K562 (cell line): ENCODE results near the gene CTBS. TPM values are rescaled to one million over a fixed set of nuclear protein-coding genes. Genes with fewer than 3 reads are reported as not detected.

Experiments used
- CBX5 ChIP-seq: IDR thresholded peaks from 2 replicates; pipeline ENCODE4 v1.6.1; 2014; ENCODE audit warnings: low read depth, borderline replicate concordance
- FIP1L1 ChIP-seq: fragments of 200-400 bp; formaldehyde crosslinking; IDR thresholded peaks from 2 replicates; pipeline ENCODE4 v1.6.1; 2018; ENCODE audit warnings: mild to moderate bottlenecking, low read depth, low read length; ENCODE audit not compliant: poor library complexity, severe bottlenecking
- KLF10 ChIP-seq: fragments of 250-450 bp; sonication (Bioruptor Pico); IDR thresholded peaks from 2 replicates; pipeline ENCODE4 v1.6.1; 2021; ENCODE audit warnings: matching md5 sums
- LEF1 ChIP-seq: fragments of 450-650 bp; IDR thresholded peaks from 2 replicates; pipeline ENCODE4 v1.6.1; 2016; ENCODE audit warnings: mild to moderate bottlenecking
- MXI1 ChIP-seq: IDR thresholded peaks from 2 replicates; pipeline ENCODE4 v1.6.1; 2011; ENCODE audit warnings: low read depth, mild to moderate bottlenecking, improper control_type of control experiment, low read length
- NFE2L1 ChIP-seq: fragments of 450-650 bp; IDR thresholded peaks from 2 replicates; pipeline ENCODE4 v1.6.1; 2016; ENCODE audit warnings: missing genetic modification characterization, low read depth, mild to moderate bottlenecking, missing compliant biosample characterization, moderate library complexity, borderline replicate concordance
- NR2F6 ChIP-seq: fragments of 450-650 bp; formaldehyde crosslinking; IDR thresholded peaks from 2 replicates; pipeline ENCODE4 v1.4.0; 2020; ENCODE audit warnings: mild to moderate bottlenecking
- PHB2 ChIP-seq: fragments of 450-650 bp; IDR thresholded peaks from 2 replicates; pipeline ENCODE4 v1.6.1; 2017; ENCODE audit warnings: low read depth
- RBFOX2 ChIP-seq: fragments of 200-400 bp; formaldehyde crosslinking; IDR thresholded peaks from 2 replicates; pipeline ENCODE4 v1.6.1; 2017; ENCODE audit warnings: low read depth, mild to moderate bottlenecking, low read length, moderate library complexity
- SMAD1 ChIP-seq: fragments of 150-350 bp; IDR thresholded peaks from 2 replicates; pipeline ENCODE4 v1.6.1; 2014; ENCODE audit warnings: low read length, low read depth; ENCODE audit not compliant: partially characterized antibody
- SPI1 ChIP-seq: IDR thresholded peaks from 2 replicates; pipeline ENCODE4 v1.6.1; 2011; ENCODE audit warnings: low read depth, low read length, control low read depth, borderline replicate concordance
- SRSF9 ChIP-seq: fragments of 200-400 bp; formaldehyde crosslinking; IDR thresholded peaks from 2 replicates; pipeline ENCODE4 v1.6.1; 2017; ENCODE audit warnings: low read depth, low read length, borderline replicate concordance
- YBX1 ChIP-seq: fragments of 450-650 bp; IDR thresholded peaks from 2 replicates; pipeline ENCODE4 v1.7.1; 2016; ENCODE audit warnings: mild to moderate bottlenecking
- ZBTB1 ChIP-seq: sonication (generic); formaldehyde crosslinking; IDR thresholded peaks from 2 replicates; pipeline ENCODE4 v1.8.1; 2023; ENCODE audit warnings: missing genetic modification reagents, low read depth, mild to moderate bottlenecking, borderline replicate concordance
- ZKSCAN1 ChIP-seq: fragments of 150-350 bp; IDR thresholded peaks from 2 replicates; pipeline ENCODE4 v1.6.1; 2016; ENCODE audit warnings: low read depth, low read length
- ZNF75A ChIP-seq: fragments of 450-650 bp; formaldehyde crosslinking; IDR thresholded peaks from 2 replicates; pipeline ENCODE4 v1.4.0; 2020; ENCODE audit warnings: mild to moderate bottlenecking
- polyA plus RNA-seq, 8 experiments: library from polyadenylated mRNA; depleted of rRNA in 4 of 8; stranded (reverse) in 5 of 8; unstranded in 3 of 8; fragments of >200 nt; fragmentation: Nextera tagmentation in 2 of 8; fragmentation: Illumina TruSeq in 1 of 8; extraction: Ambion mirVana in 2 of 8; extraction: Trizol in 1 of 8; gene quantifications; 2 replicates each; pipeline versions ENCODE4 v1.2.1 to v1.2.3, GENCODE V29; 2011 to 2014; ENCODE audit warnings: inconsistent platforms in 1 of 8, missing spikeins in 1 of 8
- total RNA-seq, 7 experiments: library from RNA; depleted of rRNA in 6 of 7; stranded (reverse); fragments of >200 nt in 6 of 7; fragmentation: Illumina TruSeq in 2 of 7; extraction: Trizol in 2 of 7; gene quantifications; 2 replicates each; pipeline versions ENCODE4 v1.2.1 to v1.2.3, GENCODE V29; 2011 to 2021; ENCODE audit warnings: low replicate concordance in 1 of 7
- TF ChIP-seq, protein P1 (sequence below): fragments of 450-650 bp; IDR thresholded peaks from 2 replicates; pipeline ENCODE4 v1.6.1; 2018; ENCODE audit not compliant: partially characterized antibody
- TF ChIP-seq, protein P2 (sequence below): fragments of 450-650 bp; IDR thresholded peaks from 2 replicates; pipeline ENCODE4 v1.6.1; 2014; ENCODE audit warnings: low read depth, mild to moderate bottlenecking, moderate library complexity, borderline replicate concordance
- TF ChIP-seq, protein P3 (sequence below): sonication (generic); formaldehyde crosslinking; IDR thresholded peaks from 2 replicates; pipeline ENCODE4 v1.8.1; 2023; ENCODE audit warnings: mild to moderate bottlenecking, missing genetic modification reagents
- TF ChIP-seq, protein P4 (sequence below): fragments of 450-650 bp; IDR thresholded peaks from 2 replicates; pipeline ENCODE4 v1.6.1; 2017; ENCODE audit warnings: antibody characterized with exemption

The CTBS gene
- total and polyA plus RNA-seq, 9 of the 15 experiments (the other 6 are each of a cell fraction or from before 2014, with no cell fraction given), result 3.0 to 19.8 (median 9.9) TPM

DNA sequence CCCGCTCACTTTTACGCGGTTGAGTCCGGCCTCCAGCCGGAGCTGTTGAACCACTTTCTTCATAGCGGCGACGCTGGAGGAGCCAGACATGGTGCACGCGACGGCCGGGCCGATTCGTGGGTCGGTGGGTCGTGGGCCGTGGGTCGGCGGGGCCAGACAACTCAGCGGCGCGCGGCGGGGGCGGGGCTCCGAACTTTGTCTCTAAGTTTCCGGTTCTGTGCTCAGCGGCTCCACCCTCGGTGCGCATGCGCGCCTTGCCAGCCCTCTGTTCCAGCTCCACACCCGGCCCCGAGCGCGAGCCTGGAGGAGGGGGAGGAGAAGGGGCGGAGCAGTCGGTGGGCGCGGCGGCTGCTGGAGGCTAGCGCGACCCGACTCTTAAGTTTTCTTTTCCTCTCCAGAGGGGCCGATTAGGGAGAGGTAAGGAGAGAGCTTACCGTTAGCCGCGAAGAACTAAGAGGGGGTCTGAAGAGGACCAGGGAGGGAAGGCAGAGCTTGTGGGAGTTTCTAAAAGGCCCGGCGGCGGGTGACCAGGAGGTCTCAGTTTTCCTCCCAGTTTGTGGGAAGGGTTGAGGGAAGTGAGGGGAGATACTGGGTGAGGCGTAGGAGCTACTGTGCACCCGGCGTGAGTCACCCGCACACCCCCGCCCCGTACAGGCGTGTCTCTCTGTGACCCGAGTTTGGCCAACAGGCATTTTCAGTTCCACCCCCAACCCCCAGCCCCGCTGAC, 68.1 kb downstream of the CTBS start, which contains the start of the genes GNG5 and SPATA1 (continued):
- peak; percentile 88 for TF ChIP-seq ZBTB1 (CRISPR knock-in tag)
- no peak for TF ChIP-seq NFE2L1 (tag)
- TF ChIP-seq KLF10, result no peak
- TF ChIP-seq, protein P1, sequence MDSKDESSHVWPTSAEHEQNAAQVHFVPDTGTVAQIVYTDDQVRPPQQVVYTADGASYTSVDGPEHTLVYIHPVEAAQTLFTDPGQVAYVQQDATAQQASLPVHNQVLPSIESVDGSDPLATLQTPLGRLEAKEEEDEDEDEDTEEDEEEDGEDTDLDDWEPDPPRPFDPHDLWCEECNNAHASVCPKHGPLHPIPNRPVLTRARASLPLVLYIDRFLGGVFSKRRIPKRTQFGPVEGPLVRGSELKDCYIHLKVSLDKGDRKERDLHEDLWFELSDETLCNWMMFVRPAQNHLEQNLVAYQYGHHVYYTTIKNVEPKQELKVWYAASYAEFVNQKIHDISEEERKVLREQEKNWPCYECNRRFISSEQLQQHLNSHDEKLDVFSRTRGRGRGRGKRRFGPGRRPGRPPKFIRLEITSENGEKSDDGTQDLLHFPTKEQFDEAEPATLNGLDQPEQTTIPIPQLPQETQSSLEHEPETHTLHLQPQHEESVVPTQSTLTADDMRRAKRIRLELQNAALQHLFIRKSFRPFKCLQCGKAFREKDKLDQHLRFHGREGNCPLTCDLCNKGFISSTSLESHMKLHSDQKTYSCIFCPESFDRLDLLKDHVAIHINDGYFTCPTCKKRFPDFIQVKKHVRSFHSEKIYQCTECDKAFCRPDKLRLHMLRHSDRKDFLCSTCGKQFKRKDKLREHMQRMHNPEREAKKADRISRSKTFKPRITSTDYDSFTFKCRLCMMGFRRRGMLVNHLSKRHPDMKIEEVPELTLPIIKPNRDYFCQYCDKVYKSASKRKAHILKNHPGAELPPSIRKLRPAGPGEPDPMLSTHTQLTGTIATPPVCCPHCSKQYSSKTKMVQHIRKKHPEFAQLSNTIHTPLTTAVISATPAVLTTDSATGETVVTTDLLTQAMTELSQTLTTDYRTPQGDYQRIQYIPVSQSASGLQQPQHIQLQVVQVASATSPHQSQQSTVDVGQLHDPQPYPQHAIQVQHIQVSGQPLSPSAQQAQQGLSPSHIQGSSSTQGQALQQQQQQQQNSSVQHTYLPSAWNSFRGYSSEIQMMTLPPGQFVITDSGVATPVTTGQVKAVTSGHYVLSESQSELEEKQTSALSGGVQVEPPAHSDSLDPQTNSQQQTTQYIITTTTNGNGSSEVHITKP, result peak; percentile 64
- peak; percentile 93 for TF ChIP-seq RBFOX2
- peak; percentile 86 for TF ChIP-seq LEF1
- TF ChIP-seq FIP1L1, result peak; percentile 69
- no peak for TF ChIP-seq CBX5
- peak; percentile 52; the same call in 1 of the 2 replicates for TF ChIP-seq SPI1
- TF ChIP-seq, protein P2, sequence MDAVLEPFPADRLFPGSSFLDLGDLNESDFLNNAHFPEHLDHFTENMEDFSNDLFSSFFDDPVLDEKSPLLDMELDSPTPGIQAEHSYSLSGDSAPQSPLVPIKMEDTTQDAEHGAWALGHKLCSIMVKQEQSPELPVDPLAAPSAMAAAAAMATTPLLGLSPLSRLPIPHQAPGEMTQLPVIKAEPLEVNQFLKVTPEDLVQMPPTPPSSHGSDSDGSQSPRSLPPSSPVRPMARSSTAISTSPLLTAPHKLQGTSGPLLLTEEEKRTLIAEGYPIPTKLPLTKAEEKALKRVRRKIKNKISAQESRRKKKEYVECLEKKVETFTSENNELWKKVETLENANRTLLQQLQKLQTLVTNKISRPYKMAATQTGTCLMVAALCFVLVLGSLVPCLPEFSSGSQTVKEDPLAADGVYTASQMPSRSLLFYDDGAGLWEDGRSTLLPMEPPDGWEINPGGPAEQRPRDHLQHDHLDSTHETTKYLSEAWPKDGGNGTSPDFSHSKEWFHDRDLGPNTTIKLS, result peak; percentile 74
- peak; percentile 35 for TF ChIP-seq SMAD1
- TF ChIP-seq NR2F6, result no peak
- no peak for TF ChIP-seq SRSF9
- TF ChIP-seq MXI1, result 0 out of 2 replicates have a peak, but pooled peaks have one; percentile 12
- TF ChIP-seq PHB2, result no peak
- no peak for TF ChIP-seq YBX1
- TF ChIP-seq ZKSCAN1, result peak; percentile 44; the same call in 1 of the 2 replicates
- TF ChIP-seq, protein P3, sequence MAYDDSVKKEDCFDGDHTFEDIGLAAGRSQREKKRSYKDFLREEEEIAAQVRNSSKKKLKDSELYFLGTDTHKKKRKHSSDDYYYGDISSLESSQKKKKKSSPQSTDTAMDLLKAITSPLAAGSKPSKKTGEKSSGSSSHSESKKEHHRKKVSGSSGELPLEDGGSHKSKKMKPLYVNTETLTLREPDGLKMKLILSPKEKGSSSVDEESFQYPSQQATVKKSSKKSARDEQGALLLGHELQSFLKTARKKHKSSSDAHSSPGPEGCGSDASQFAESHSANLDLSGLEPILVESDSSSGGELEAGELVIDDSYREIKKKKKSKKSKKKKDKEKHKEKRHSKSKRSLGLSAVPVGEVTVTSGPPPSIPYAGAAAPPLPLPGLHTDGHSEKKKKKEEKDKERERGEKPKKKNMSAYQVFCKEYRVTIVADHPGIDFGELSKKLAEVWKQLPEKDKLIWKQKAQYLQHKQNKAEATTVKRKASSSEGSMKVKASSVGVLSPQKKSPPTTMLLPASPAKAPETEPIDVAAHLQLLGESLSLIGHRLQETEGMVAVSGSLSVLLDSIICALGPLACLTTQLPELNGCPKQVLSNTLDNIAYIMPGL (CRISPR knock-in tag), result no peak
- TF ChIP-seq, protein P4, sequence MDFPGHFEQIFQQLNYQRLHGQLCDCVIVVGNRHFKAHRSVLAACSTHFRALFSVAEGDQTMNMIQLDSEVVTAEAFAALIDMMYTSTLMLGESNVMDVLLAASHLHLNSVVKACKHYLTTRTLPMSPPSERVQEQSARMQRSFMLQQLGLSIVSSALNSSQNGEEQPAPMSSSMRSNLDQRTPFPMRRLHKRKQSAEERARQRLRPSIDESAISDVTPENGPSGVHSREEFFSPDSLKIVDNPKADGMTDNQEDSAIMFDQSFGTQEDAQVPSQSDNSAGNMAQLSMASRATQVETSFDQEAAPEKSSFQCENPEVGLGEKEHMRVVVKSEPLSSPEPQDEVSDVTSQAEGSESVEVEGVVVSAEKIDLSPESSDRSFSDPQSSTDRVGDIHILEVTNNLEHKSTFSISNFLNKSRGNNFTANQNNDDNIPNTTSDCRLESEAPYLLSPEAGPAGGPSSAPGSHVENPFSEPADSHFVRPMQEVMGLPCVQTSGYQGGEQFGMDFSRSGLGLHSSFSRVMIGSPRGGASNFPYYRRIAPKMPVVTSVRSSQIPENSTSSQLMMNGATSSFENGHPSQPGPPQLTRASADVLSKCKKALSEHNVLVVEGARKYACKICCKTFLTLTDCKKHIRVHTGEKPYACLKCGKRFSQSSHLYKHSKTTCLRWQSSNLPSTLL, result no peak
- peak; percentile 82 for TF ChIP-seq ZNF75A (CRISPR knock-in tag)
